GM19023 (cell line): ENCODE measurements around the gene DPEP1.
"Not testable (repeated sequence)": the region's sequence is repeated elsewhere in the genome, so short reads cannot be mapped to it uniquely, and the experiment has no call there.

Source experiments
- ATAC-seq: cut with Tn5 transposase; IDR thresholded peaks from one replicate; pipeline ENCODE4 v1.9.1; 2021; ENCODE audit warnings: mild to moderate bottlenecking, moderate library complexity; ENCODE audit not compliant: unreplicated experiment

DPEP1 gene

DNA sequence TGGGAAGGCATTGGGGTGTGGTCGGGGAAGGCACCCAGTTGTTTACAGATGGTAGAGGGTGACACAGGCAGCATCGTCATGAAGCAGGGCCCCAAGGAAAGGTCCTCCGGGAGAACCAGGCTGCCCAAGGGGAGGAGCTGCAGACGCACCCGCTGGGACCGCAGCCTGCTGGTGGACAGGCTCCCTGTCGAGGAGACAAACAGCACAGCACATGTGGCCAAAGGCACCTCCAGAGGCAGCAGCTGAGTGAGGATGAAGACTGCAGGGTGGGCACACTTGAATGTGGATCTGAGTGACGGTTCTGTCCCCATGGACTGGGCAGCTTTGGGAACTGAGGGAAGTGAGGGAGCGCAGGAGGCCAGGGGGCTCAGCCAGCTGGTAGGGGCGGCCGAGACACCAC, 31.7 kb downstream of the DPEP1 start:
- no peak for ATAC-seq

GRCh38 chr16:89646270-89646669, 32.8 kb downstream of the DPEP1 start:
- ATAC-seq: no peak

GRCh38 chr16:89646906-89647305, 33.5 kb downstream of the DPEP1 start:
- ATAC-seq: no peak

GRCh38 chr16:89651584-89651983, 38.1 kb downstream of the DPEP1 start:
- ATAC-seq: no peak

GRCh38 chr16:89653656-89654295, 40.3 kb downstream of the DPEP1 start:
- ATAC-seq: no peak

DNA sequence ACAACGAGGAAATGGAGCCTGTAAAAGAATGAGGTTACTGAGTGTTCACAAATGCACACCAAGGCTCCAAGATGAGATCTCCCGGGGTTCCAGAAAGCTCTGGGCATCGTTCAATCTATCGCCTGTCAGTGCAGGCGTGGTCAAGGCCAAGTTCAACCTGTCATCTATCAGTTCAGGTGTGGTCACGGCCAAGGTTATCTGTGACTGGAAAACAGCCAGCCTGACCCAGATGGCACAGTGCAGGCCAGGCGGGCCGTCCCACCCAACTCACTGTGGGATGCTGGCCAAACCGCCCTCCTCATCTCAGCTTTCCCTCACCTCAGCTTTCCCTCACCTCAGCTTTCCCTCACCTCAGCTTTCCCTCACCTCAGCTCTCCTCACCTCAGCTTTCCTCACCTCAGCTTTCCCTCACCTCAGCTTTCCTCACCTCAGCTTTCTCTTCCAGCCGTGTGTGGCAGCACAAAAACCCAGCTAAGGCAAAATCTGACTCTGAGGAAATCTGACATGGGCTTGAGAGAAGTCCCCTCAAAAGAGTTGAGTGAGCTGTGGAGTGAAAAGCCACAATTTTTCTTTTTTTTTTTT, 41.7 kb downstream of the DPEP1 start:
- no peak for ATAC-seq

DNA sequence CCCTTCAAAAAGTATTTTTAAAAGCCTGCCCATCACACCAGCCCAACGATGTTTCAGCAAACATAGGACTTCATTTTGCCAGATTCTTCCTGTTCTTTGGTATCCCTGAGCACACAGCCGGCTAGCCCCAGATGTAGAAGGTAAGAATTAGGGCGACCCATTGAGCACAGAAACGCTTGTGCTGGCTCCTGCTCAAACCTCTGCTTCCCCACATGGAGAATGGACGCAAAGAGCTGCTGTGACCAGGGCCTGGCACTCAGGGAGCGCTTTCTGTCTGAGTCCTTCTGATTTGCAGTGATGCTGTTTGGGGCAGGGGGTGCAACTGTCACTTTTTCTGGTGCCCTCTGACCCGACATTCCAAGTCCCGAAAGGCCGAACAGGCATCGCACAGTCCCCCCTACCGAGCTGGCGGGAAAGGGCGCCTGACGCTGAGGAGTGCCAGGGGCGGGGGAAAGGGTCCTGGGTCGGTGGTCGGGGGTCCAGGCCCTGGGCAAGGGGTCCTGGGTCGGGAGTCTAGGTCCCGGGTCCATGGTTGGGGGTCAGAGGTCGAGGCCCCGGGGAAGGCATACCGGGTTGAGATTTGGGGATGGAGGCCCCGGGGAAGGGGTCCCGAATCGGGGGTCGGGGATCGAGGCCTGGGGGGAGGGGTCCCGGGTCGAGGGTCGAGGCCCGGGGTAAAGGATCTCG, 43.1 kb downstream of the DPEP1 start:
- no peak for ATAC-seq

GRCh38 chr16:89657442-89658220, 44.2 kb downstream of the DPEP1 start, which contains the start of the genes CHMP1A and SPATA33:
Gene CHMP1A, minus strand, starts transcription at chr16:89657708. Its CDS starts 120 bp downstream, at chr16:89657588.
Gene SPATA33, plus strand, starts transcription at chr16:89657836. Its CDS starts 76 bp downstream, at chr16:89657912.
- ATAC-seq: peak; percentile 88

DNA sequence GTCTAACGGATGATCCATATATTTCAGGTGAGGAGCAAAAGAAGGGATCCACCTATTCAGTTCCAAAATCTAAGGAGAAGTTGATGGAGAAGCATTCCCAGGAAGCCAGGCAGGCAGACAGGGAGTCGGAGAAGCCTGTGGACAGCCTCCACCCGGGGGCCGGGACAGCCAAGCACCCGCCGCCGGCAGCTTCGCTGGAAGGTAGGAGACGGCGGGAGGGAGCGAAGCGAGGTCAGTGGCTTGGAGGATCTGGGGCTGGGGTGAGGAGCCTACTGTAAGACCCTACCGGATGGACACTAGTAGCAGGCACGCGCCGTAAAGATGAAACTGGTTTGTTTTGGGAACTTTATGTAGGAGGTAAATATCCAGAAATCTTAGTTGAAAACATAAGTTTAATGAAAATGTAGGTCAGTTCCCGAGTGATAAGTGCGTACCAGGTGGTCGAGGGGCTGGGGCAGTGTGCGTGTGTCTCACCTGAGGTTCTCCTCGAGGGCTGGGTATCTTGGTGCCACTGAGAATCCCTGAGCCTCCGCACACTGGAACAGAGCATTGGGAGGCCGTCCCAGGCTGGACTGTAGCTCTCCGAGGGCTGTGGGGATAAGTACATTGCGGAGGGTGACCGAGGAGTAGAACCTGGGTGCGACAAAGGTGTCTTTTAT, 44.9 kb downstream of the DPEP1 start:
- ATAC-seq: no peak

DNA sequence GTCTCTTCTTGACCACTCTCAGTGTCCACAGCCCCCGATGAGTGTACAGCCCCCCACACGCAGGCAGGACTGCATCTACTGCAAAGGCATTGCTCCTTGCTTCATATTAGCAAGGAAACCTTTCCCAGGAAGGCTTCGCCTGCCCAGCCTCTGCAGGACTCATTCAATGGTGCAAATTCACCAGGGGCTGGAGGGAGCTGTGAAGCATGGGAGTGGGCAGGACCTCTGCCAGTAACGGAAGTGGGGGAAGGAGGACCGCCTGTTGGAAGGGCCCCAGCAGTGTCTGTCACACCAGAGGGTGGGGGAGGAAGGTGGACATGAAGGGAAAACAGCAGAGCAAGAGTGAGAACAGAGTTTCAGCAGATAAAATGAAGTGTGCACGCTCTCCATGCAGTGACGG, 46.7 kb downstream of the DPEP1 start:
- ATAC-seq: no peak

- no peak for ATAC-seq
These were observed 47.8 kb downstream of the DPEP1 start for GRCh38 chr16:89661215-89661614.

- not testable (repeated sequence) for ATAC-seq
These were observed 50.8 kb downstream of the DPEP1 start for GRCh38 chr16:89664238-89664637.

DNA sequence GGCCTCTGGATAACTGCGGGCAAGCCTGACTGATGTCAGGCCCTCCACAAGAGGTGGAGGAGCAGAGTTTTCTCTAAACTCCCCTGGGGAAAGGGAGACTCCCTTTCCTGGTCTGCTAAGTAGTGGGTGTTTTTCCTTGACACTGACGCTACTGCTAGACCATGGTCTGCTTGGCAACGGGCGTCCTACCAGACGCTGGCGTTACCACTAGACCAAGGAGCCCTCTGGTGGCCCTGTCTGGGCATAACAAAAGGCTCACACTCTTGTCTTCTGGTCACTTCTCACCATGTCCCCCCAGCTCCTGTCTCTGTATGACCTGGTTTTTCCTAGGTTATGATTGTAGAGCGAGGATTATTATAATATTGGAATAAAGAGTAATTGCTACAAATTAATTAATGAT, 53.6 kb downstream of the DPEP1 start:
- ATAC-seq: not testable (repeated sequence)

GRCh38 chr16:89667633-89668032, 54.2 kb downstream of the DPEP1 start:
- no peak for ATAC-seq

DNA sequence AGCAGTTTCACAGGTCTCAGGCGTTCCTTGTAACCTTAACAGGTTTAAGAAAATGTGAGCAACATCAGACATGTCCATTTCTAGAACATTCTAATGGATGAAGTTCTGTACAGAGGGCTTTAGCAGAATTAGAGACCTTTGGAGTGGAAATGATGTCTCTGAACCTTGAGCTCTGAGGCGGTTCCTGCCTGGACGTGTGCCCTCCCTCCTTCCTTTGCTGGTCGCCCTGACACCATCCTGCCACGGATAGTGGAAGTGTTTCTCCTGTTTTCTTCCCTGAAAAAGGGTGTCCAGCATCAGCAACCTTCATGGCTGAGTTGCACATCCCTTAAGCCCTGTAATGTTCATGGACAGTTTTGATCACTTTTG, 55.3 kb downstream of the DPEP1 start:
- ATAC-seq: no peak

- ATAC-seq: no peak
These were observed 56.3 kb downstream of the DPEP1 start for GRCh38 chr16:89669755-89670154.

DNA sequence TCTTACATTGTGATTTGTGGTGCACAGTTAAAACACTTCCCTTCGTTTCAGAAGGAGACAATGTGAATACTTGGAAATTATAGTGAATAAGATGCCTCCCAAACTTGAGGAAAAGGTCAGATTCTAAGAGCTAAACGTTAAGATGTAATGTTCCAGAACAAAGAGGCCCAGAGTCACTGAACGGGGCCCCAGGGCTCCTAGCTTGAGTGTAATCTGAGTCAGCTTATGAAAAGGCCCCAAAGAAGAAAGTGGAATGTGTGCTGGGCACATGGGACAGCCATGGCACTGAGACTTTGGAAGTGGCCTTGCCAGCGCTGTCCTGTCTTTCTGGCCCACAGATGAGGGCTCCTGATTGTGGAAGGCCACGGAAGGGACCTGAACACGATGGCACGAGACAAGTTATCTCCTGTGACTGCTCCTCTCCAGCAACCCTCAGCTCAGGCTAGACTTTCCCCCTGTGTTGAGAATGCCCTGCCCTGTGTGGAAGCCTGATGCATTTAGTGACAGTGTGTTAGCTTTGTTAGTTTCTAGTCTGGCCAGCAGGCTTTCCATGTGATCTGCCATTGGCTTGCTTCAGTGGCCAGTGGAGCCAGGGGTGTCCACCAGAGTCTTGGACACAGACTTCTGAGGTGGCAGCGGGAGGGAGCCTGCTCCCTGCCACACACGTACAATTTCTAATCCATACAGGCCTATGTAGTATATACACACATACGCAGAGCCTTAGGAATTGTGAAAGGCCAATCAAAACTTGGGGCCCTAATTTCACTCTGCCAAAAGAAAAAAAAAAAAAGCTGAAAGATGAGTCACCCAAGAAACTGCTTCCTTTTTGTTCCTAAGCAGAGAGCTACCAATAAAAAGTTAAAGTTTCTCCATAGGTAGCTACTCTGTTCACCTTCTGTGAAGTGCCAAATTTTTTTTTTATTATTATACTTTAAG, 57.3 kb downstream of the DPEP1 start:
- no peak for ATAC-seq

DNA sequence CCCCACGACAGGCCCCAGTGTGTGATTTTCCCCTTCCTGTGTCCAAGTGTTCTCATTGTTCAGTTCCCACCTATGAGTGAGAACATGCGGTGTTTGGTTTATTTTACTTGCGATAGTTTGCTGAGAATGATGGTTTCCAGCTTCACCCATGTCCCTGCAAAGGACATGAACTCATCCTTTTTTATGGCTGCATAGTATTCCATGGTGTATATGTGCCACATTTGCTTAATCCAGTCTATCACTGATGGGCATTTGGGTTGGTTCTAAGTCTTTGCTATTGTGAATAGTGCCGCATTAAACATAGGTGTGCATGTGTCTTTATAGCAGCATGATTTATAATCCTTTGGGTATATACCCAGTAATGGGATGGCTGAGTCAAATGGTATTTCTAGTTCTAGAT, 58.1 kb downstream of the DPEP1 start:
- ATAC-seq: not testable (repeated sequence)

DNA sequence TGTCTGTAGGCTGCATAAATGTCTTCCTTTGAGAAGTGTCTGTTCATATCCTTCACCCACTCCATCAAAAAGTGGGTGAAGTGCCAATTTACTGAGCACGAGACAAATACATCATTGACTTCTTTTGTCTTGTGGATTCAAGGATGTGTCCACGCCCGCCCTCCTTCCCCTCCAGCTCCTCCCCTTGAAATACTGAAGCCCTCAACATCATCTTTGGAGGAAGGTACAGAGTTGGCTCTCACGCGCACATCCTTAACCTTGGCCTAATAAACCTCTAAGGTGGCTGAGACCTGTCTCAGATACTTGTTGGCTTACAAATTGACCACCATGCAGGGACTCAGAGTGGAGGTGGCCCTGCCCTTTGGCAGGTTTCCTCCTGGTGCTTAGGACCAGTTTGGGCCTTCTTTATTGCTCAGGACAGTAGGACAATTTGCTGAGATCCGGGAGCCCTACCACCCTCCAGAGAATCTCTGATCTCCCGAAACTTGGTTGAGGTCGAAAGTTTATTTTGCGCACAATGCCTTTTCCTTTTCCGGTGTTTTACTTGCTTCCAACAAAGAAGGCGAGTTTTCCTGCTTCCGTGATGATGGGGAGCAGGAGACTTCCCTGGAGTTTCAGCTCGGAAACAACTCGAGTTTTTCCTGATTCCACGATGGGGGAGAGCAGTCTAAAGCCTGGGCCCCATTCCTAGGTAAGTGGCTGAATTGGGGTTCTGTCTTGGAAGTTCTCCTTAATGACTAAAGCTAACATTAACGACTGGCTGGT, 58.9 kb downstream of the DPEP1 start:
- no peak for ATAC-seq
